HepG2 (cell line): ENCODE measurements around the gene LDAH. TPM values are rescaled to one million over a fixed set of nuclear protein-coding genes. Genes with fewer than 3 reads are reported as not detected.

Source experiments
- ATAC-seq: fragments of 200-7000 bp; cut with Tn5 transposase; 3 replicates; pipeline ENCODE4 v1.9.1; 2020; ENCODE audit warnings: mild to moderate bottlenecking, moderate library complexity
- BruUV-seq: library from RNA; stranded (reverse); fragments of 400-500 nt; replicated peaks from 2 replicates; lab custom pipeline; 2021; lab: Mats Ljungman, UMichigan
- CTCF ChIA-PET: fragments of 300-600 bp; formaldehyde crosslinking; extraction: SDS; loops from one replicate; lab custom pipeline; 2021; ENCODE audit warnings: low total read pairs, inconsistent platforms, low intra/inter-chr PET ratio; lab: Yijun Ruan, JAX
- POLR2A ChIA-PET: fragments of 350-600 bp; sonication (Branson Sonifier 250); formaldehyde crosslinking; loops from one replicate; lab custom pipeline; 2020; ENCODE audit warnings: antibody characterized with exemption, inconsistent platforms; lab: Yijun Ruan, JAX
- DNase-seq: peaks from one replicate; pipeline ENCODE4 v3.0.0-alpha.2; 2015; ENCODE audit warnings: low spot score
- FAIRE-seq: peaks from 3 replicates; lab custom pipeline; 2011; peaks lifted over from hg19 to GRCh38; lab: Jason Lieb, UNC
- H2AFZ ChIP-seq: one replicate; pipeline ENCODE4 v1.6.1; 2011; ENCODE audit warnings: low read length, inconsistent platforms
- H3K27ac ChIP-seq: fragments of 300-600 bp; 3 replicates; pipeline ENCODE4 v1.8.0; 2011; ENCODE audit warnings: mixed run types, mild to moderate bottlenecking, mixed read lengths, low read length, inconsistent platforms; ENCODE audit not compliant: insufficient read depth; ENCODE audit errors: extremely low read length
- H3K27me3 ChIP-seq, 2 experiments: fragments of 200-600 bp in 1 of 2; 2 replicates in 1 of 2; 3 replicates in 1 of 2; pipeline versions ENCODE4 v1.6.0 to v1.8.0; 2011; ENCODE audit warnings: low read length in 2 of 2, mild to moderate bottlenecking in 2 of 2, moderate library complexity in 2 of 2, inconsistent platforms in 1 of 2; ENCODE audit not compliant: insufficient read depth in 2 of 2, control insufficient read depth in 1 of 2
- H3K36me3 ChIP-seq, 2 experiments: fragments of 200-600 bp in 1 of 2; replicated peaks in 1 of 2; 2 replicates in 1 of 2; 3 replicates in 1 of 2; pipeline versions ENCODE4 v1.5.1 to v1.8.0; 2011; ENCODE audit warnings: low read length in 2 of 2, inconsistent platforms in 1 of 2; ENCODE audit not compliant: insufficient read depth in 2 of 2, control insufficient read depth in 1 of 2
- H3K4me1 ChIP-seq: 2 replicates; pipeline ENCODE4 v1.5.1; 2012; ENCODE audit warnings: low read length, inconsistent platforms; ENCODE audit not compliant: insufficient read depth
- H3K4me2 ChIP-seq: 2 replicates; pipeline ENCODE4 v1.6.0; 2011; ENCODE audit warnings: low read depth, low read length, inconsistent platforms
- H3K4me3 ChIP-seq, 3 experiments: fragments of 200-600 bp in 1 of 3; sonication (generic), shearing (Covaris generic) in 1 of 3; replicated peaks in 1 of 3; 2 replicates each; pipeline ENCODE4 v1.5.1; 2011 to 2016; ENCODE audit warnings: low read length in 3 of 3, inconsistent platforms in 2 of 3, low read depth in 2 of 3, mild to moderate bottlenecking in 2 of 3, control low read depth in 1 of 3, mixed read lengths in 1 of 3; ENCODE audit not compliant: insufficient read depth in 1 of 3
- H3K79me2 ChIP-seq: one replicate; pipeline ENCODE4 v1.6.1; 2011; ENCODE audit warnings: low read length, inconsistent platforms; ENCODE audit not compliant: insufficient read depth
- H3K9ac ChIP-seq: 2 replicates; pipeline ENCODE4 v1.6.0; 2011; ENCODE audit warnings: mild to moderate bottlenecking, low read depth, low read length, inconsistent platforms; ENCODE audit not compliant: insufficient read depth
- H3K9me3 ChIP-seq: 2 replicates; pipeline ENCODE4 v1.5.1; 2012; ENCODE audit warnings: mild to moderate bottlenecking, low read length
- H4K20me1 ChIP-seq: 2 replicates; pipeline ENCODE4 v1.6.0; 2011; ENCODE audit warnings: inconsistent platforms, mild to moderate bottlenecking, low read length, moderate library complexity; ENCODE audit not compliant: insufficient read depth
- AHR ChIP-seq: IDR thresholded peaks from 2 replicates; pipeline ENCODE4 v1.6.1; 2018; ENCODE audit warnings: missing genetic modification reagents, missing compliant biosample characterization
- E2F1 ChIP-seq: sonication (generic); formaldehyde crosslinking; IDR thresholded peaks from 2 replicates; pipeline ENCODE4 v1.5.0; 2020; ENCODE audit warnings: missing genetic modification reagents
- ETV6 ChIP-seq: sonication (generic); formaldehyde crosslinking; conservative IDR thresholded peaks from 2 replicates; pipeline ENCODE4 v1.4.0; 2020; ENCODE audit warnings: missing genetic modification reagents
- FOXK2 ChIP-seq: fragments of 450-650 bp; IDR thresholded peaks from 2 replicates; pipeline ENCODE4 v1.6.1; 2016
- ISX ChIP-seq: sonication (generic); formaldehyde crosslinking; conservative IDR thresholded peaks from 2 replicates; pipeline ENCODE4 v1.5.0; 2020; ENCODE audit warnings: missing genetic modification reagents
- KLF6 ChIP-seq: IDR thresholded peaks from 2 replicates; pipeline ENCODE4 v1.8.0; 2016; ENCODE audit warnings: missing biosample characterization, missing genetic modification reagents
- MEIS2 ChIP-seq: sonication (generic); formaldehyde crosslinking; IDR thresholded peaks from 2 replicates; pipeline ENCODE4 v1.9.0; 2021; ENCODE audit warnings: mild to moderate bottlenecking, missing genetic modification reagents
- NBN ChIP-seq: fragments of 450-650 bp; conservative IDR thresholded peaks from 2 replicates; pipeline ENCODE4 v1.6.1; 2017
- NR1H2 ChIP-seq: sonication (generic); formaldehyde crosslinking; IDR thresholded peaks from 2 replicates; pipeline ENCODE4 v1.8.1; 2022; ENCODE audit warnings: low read depth, missing genetic modification reagents, borderline replicate concordance
- PHF8 ChIP-seq: sonication (generic); formaldehyde crosslinking; IDR thresholded peaks from 2 replicates; pipeline ENCODE4 v1.5.0; 2020; ENCODE audit warnings: missing genetic modification reagents
- SNAPC2 ChIP-seq: sonication (generic); formaldehyde crosslinking; IDR thresholded peaks from 2 replicates; pipeline ENCODE4 v1.8.1; 2022; ENCODE audit warnings: mild to moderate bottlenecking, missing genetic modification reagents
- TSC22D2 ChIP-seq: sonication (generic); formaldehyde crosslinking; IDR thresholded peaks from 2 replicates; pipeline ENCODE4 v1.5.1; 2020; ENCODE audit warnings: missing genetic modification reagents, mild to moderate bottlenecking, borderline replicate concordance
- ZBTB33 ChIP-seq: sonication (generic); formaldehyde crosslinking; IDR thresholded peaks from 2 replicates; pipeline ENCODE4 v1.4.0; 2020; ENCODE audit warnings: missing genetic modification reagents
- ZNF747 ChIP-seq: sonication (generic); formaldehyde crosslinking; IDR thresholded peaks from 2 replicates; pipeline ENCODE4 v1.8.1; 2023; ENCODE audit warnings: missing genetic modification reagents, mild to moderate bottlenecking, borderline replicate concordance
- WGBS: methylation state at CpG from one replicate; pipeline ENCODE4 v1.1.6; 2017; ENCODE audit warnings: low lambda C conversion rate; 5-methylcytosine and 5-hydroxymethylcytosine counted together
- in situ Hi-C: cut with HindIII; loops from 2 replicates; pipeline ENCODE4 v1.10.0; 2017; ENCODE audit warnings: low pct_unique_long_range_greater_than_20kb; ENCODE audit not compliant: extremely low pct_ligation_motif_present
- intact Hi-C: fragments of 100-400 bp; cut with micrococcal nuclease; formaldehyde crosslinking; loops from one replicate; pipeline ENCODE4 v1.10.0; 2022; ENCODE audit not compliant: unreplicated experiment
- polyA plus RNA-seq, 8 experiments: library from polyadenylated mRNA; depleted of rRNA in 3 of 8; stranded (reverse) in 7 of 8; unstranded in 1 of 8; fragments of >200 nt; fragmentation: Illumina TruSeq in 4 of 8; extraction: Trizol in 4 of 8; gene quantifications; 2 replicates each; pipeline versions ENCODE4 v1.2.1 to v1.2.3, GENCODE V29; 2011 to 2016; ENCODE audit warnings: low read depth in 4 of 8, missing spikeins in 1 of 8, mixed read lengths in 1 of 8; ENCODE audit not compliant: insufficient read depth in 1 of 8
- total RNA-seq, 5 experiments: library from RNA; depleted of rRNA; stranded (reverse); fragments of >200 nt; fragmentation: Illumina TruSeq; extraction: Trizol; gene quantifications; 2 replicates each; pipeline ENCODE4 v1.2.3, GENCODE V29; 2016; ENCODE audit warnings: low read depth in 1 of 5

Gene LDAH
- total and polyA plus RNA-seq, 2 of the 13 experiments (the other 11 are each of a cell fraction or from before 2014, with no cell fraction given), result 28.8 to 46.2 TPM

- H3K27ac ChIP-seq, result no peak overlapping the region
- FAIRE-seq, result no peak
- H3K27me3 ChIP-seq, result no peaks in the 10 kb centered on the region
- no peaks in the 10 kb centered on the region for H3K9me3 ChIP-seq
- POLR2A ChIA-PET, result no interaction called here
- no peak for DNase-seq
- 97% methylated on average over 1 of the region's 1 CpG for WGBS
- H3K4me1 ChIP-seq, result peaks cover 13% of the 10 kb centered on the region
- ATAC-seq, result no peak
- no peaks in the 10 kb centered on the region; the same call in 1 of the 2 replicates for H4K20me1 ChIP-seq
- intact Hi-C loops (no loop called here), in situ Hi-C loops (no loop called here)
- CTCF ChIA-PET, result no interaction called here
- TF ChIP-seq NR1H2 (CRISPR knock-in tag) (no peak), SNAPC2 (CRISPR knock-in tag) (no peak), PHF8 (CRISPR knock-in tag) (no peak), TSC22D2 (CRISPR knock-in tag) (no peak), KLF6 (CRISPR knock-in tag) (no peak), FOXK2 (no peak), E2F1 (no peak), ZNF747 (CRISPR knock-in tag) (no peak), MEIS2 (CRISPR knock-in tag) (no peak), AHR (CRISPR knock-in tag) (no peak), ZBTB33 (CRISPR knock-in tag) (no peak), NBN (no peak), ISX (CRISPR knock-in tag) (no peak), ETV6 (CRISPR knock-in tag) (no peak)
- H3K4me3 ChIP-seq, result no peak overlapping the region
- no peak overlapping the region for H3K4me2 ChIP-seq
- no TSS peak for BruUV-seq
- H3K79me2 ChIP-seq, result peaks cover 71% of the 10 kb centered on the region
- H2AFZ ChIP-seq, result no peak overlapping the region
- H3K36me3 ChIP-seq, result no peaks in the 10 kb centered on the region; a peak in 1 of 5 replicates
- H3K9ac ChIP-seq, result no peak overlapping the region
Measured at GRCh38 chr2:20815216-20815615, 7.7 kb downstream of the LDAH start.
